GM23338 (cell line): ENCODE measurements around the gene GRK5. TPM values are rescaled to one million over a fixed set of nuclear protein-coding genes. Genes with fewer than 3 reads are reported as not detected.

Experiments
- ATAC-seq: fragments of 200-7000 bp; cut with Tn5 transposase; 3 replicates; pipeline ENCODE4 v1.9.1; 2020
- DNase-seq: peaks from one replicate; pipeline ENCODE4 v3.0.0-alpha.2; 2015; ENCODE audit warnings: low spot score
- H2AFZ ChIP-seq: fragments of 200-600 bp; sonication (generic); 2 replicates; pipeline ENCODE4 v1.8.0; 2016; ENCODE audit warnings: antibody characterized with exemption, mild to moderate bottlenecking, moderate library complexity
- H3F3A ChIP-seq: fragments of 200-600 bp; sonication (generic); replicated peaks from 2 replicates; pipeline ENCODE4 v1.8.0; 2017; ENCODE audit warnings: antibody characterized with exemption, mixed run types, low read depth
- H3K27ac ChIP-seq: fragments of 200-600 bp; sonication (generic); 2 replicates; pipeline ENCODE4 v1.6.1; 2016; ENCODE audit warnings: low read depth
- H3K27me3 ChIP-seq: fragments of 200-600 bp; sonication (generic); 2 replicates; pipeline ENCODE4 v1.8.0; 2016; ENCODE audit warnings: mild to moderate bottlenecking, mixed run types, moderate library complexity; ENCODE audit not compliant: insufficient read depth
- H3K36me3 ChIP-seq: fragments of 200-600 bp; sonication (generic); 2 replicates; pipeline ENCODE4 v1.8.0; 2016; ENCODE audit warnings: mild to moderate bottlenecking; ENCODE audit not compliant: insufficient read depth
- H3K4me1 ChIP-seq: fragments of 200-600 bp; sonication (generic); 2 replicates; pipeline ENCODE4 v1.8.0; 2016; ENCODE audit warnings: mild to moderate bottlenecking, moderate library complexity; ENCODE audit not compliant: insufficient read depth
- H3K4me2 ChIP-seq: fragments of 200-600 bp; sonication (generic); 2 replicates; pipeline ENCODE4 v1.7.1; 2017; ENCODE audit warnings: mixed run types
- H3K4me3 ChIP-seq: fragments of 200-600 bp; sonication (generic); 2 replicates; pipeline ENCODE4 v1.6.1; 2016; ENCODE audit warnings: mixed run types
- H3K79me2 ChIP-seq: fragments of 200-600 bp; sonication (generic); replicated peaks from 2 replicates; pipeline ENCODE4 v1.8.0; 2017; ENCODE audit warnings: mild to moderate bottlenecking; ENCODE audit not compliant: insufficient read depth
- H3K9me2 ChIP-seq: fragments of 200-600 bp; sonication (generic); 2 replicates; pipeline ENCODE4 v1.8.0; 2017; ENCODE audit not compliant: insufficient read depth
- H4K20me1 ChIP-seq: fragments of 200-600 bp; sonication (generic); replicated peaks from 2 replicates; pipeline ENCODE4 v1.8.0; 2017; ENCODE audit warnings: mild to moderate bottlenecking; ENCODE audit not compliant: insufficient read depth
- H3K27ac Mint-ChIP-seq: 2 replicates; pipeline ENCODE4 v1.8.0; 2020; ENCODE audit warnings: inconsistent platforms, mild to moderate bottlenecking, moderate library complexity, mixed read lengths
- H3K27me3 Mint-ChIP-seq: 3 replicates; pipeline ENCODE4 v1.8.0; 2022; ENCODE audit warnings: low read depth, mild to moderate bottlenecking, moderate library complexity, mixed read lengths, inconsistent platforms; ENCODE audit not compliant: insufficient read depth, poor library complexity
- H3K36me3 Mint-ChIP-seq: 3 replicates; pipeline ENCODE4 v1.8.0; 2021; ENCODE audit warnings: low read depth, mild to moderate bottlenecking, inconsistent platforms, moderate library complexity, mixed read lengths
- H3K4me1 Mint-ChIP-seq: 3 replicates; pipeline ENCODE4 v1.8.0; 2020; ENCODE audit warnings: mild to moderate bottlenecking, inconsistent platforms, mixed read lengths
- H3K4me3 Mint-ChIP-seq: 3 replicates; pipeline ENCODE4 v1.8.0; 2021; ENCODE audit warnings: moderate library complexity, mild to moderate bottlenecking, inconsistent platforms, mixed read lengths
- H3K9me3 Mint-ChIP-seq: 3 replicates; pipeline ENCODE4 v1.8.0; 2020; ENCODE audit warnings: moderate library complexity, mild to moderate bottlenecking, inconsistent platforms, mixed read lengths
- POLR2AphosphoS5 ChIP-seq: IDR thresholded peaks from 2 replicates; pipeline ENCODE4 v1.6.1; 2016; ENCODE audit warnings: antibody characterized with exemption, low read depth
- STAT1 ChIP-seq: IDR thresholded peaks from one replicate; pipeline ENCODE4 v1.6.1; 2016; ENCODE audit warnings: antibody characterized with exemption; ENCODE audit not compliant: unreplicated experiment
- ZNF114 ChIP-seq: fragments of 250-450 bp; sonication (Bioruptor Pico); IDR thresholded peaks from 2 replicates; pipeline ENCODE4 v1.5.0; 2020; ENCODE audit warnings: mild to moderate bottlenecking, moderate library complexity
- polyA plus RNA-seq: library from polyadenylated mRNA; unstranded; fragments of >200 nt; fragmentation: Nextera tagmentation; extraction: Ambion mirVana; gene quantifications from 2 replicates; pipeline ENCODE4 v1.2.1, GENCODE V29; 2016
- total RNA-seq: library from RNA; depleted of rRNA; stranded (reverse); fragments of >200 nt; shearing (Covaris generic); gene quantifications from 2 replicates; pipeline ENCODE4 v1.2.3, GENCODE V29; 2014
- TF ChIP-seq, protein P1 (sequence below): IDR thresholded peaks from one replicate; pipeline ENCODE4 v1.6.1; 2018; ENCODE audit warnings: antibody characterized with exemption; ENCODE audit not compliant: unreplicated experiment

GRK5 gene
- total and polyA plus RNA-seq, 2 experiments from 2014 or later = 0.53 to 2.0 TPM

DNA sequence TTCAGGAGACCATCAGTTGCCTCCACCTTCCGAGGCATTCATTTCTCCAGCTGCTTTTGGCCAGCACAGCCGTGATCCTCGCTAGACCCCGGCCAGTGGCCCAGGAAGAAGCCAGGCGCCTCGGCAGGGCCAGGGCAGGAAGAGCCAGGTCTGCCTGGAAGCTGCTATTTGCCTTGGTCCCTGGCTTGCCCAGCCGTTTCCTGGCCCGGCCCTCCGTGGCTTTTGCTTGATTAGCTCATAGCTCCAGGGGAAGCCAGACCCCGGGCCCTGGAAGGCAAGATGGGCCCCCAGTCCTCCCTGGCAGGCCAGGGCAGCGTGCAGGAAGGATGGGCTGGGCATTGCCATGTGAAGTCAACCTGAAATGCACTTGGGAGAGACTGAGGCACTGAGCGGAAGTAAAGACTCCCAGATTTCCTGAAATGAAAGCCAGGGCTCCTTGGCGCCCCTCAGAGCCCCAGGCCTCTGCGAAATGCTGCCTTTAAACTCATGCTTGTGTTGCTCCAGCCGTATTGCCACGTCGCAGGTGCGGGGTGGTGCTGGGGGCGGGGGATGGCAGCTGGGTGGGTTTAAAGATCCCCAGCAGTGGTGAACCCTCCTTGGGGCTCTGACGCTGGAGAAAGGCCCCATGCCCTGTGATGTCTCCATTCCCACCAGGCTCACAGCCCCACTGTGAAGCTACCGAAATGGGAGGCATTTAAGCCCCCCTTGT is 160.6 kb downstream of the GRK5 start:
- Histone ChIP-seq H2AFZ (no peak overlapping the region), H3K27ac (no peak overlapping the region), H3K36me3 (no peaks in the 10 kb centered on the region), H4K20me1 (no peaks in the 10 kb centered on the region), H3K4me3 (no peak overlapping the region), H3K4me1 (no peaks in the 10 kb centered on the region), H3F3A (no peaks in the 10 kb centered on the region), H3K4me2 (no peak overlapping the region), H3K9me2 (no peaks in the 10 kb centered on the region), H3K79me2 (no peaks in the 10 kb centered on the region), H3K27me3 (no peaks in the 10 kb centered on the region)
- Mint-ChIP-seq H3K36me3 (no peaks in the 10 kb centered on the region), H3K27ac (no peak overlapping the region), H3K4me3 (no peak overlapping the region), H3K4me1 (no peaks in the 10 kb centered on the region; the same call in 2 of the 3 replicates), H3K27me3 (peaks cover 2% of the 10 kb centered on the region), H3K9me3 (no peaks in the 10 kb centered on the region)
- ATAC-seq (no peak), DNase-seq (no peak)
- no peak for TF ChIP-seq STAT1

DNA sequence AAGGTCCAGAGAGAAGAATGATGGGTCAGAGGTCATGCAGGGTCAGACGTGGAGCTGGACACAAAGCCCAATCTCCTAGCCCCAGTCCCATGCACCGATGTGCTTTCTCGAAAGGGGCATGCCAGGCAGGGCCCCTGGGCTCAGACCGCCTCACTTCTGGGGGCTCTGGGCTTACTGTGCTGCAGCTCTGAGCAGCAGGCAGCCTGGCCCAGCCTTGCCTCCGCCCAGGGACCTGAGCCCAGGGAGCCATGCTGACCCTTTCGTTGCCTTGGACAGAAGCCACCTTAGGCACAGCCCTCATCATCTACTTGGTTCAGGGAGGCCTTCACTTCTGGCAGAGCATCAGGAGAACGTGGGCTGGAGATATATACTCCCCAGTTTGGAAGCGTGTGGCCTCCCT is 161.2 kb downstream of the GRK5 start:
- ATAC-seq (no peak), DNase-seq (no peak)
- no peak overlapping the region for H3K4me3 ChIP-seq
- no peaks in the 10 kb centered on the region for H3K27me3 ChIP-seq
- H3F3A ChIP-seq = no peaks in the 10 kb centered on the region
- no peaks in the 10 kb centered on the region for H3K79me2 ChIP-seq
- no peak overlapping the region for H3K27ac Mint-ChIP-seq
- no peaks in the 10 kb centered on the region for H3K36me3 Mint-ChIP-seq
- H3K9me2 ChIP-seq = no peaks in the 10 kb centered on the region
- H3K27me3 Mint-ChIP-seq = peaks cover 2% of the 10 kb centered on the region
- H3K9me3 Mint-ChIP-seq = no peaks in the 10 kb centered on the region
- no peak overlapping the region for H2AFZ ChIP-seq
- H3K36me3 ChIP-seq = no peaks in the 10 kb centered on the region
- H3K4me1 Mint-ChIP-seq = no peaks in the 10 kb centered on the region; the same call in 2 of the 3 replicates
- no peaks in the 10 kb centered on the region for H3K4me1 ChIP-seq
- no peak overlapping the region for H3K4me3 Mint-ChIP-seq
- TF ChIP-seq ZNF114 (CRISPR knock-in tag) = no peak
- TF ChIP-seq POLR2AphosphoS5 = no peak
- no peak for TF ChIP-seq STAT1
- H4K20me1 ChIP-seq = no peaks in the 10 kb centered on the region
- no peak overlapping the region for H3K27ac ChIP-seq
- no peak overlapping the region for H3K4me2 ChIP-seq

DNA sequence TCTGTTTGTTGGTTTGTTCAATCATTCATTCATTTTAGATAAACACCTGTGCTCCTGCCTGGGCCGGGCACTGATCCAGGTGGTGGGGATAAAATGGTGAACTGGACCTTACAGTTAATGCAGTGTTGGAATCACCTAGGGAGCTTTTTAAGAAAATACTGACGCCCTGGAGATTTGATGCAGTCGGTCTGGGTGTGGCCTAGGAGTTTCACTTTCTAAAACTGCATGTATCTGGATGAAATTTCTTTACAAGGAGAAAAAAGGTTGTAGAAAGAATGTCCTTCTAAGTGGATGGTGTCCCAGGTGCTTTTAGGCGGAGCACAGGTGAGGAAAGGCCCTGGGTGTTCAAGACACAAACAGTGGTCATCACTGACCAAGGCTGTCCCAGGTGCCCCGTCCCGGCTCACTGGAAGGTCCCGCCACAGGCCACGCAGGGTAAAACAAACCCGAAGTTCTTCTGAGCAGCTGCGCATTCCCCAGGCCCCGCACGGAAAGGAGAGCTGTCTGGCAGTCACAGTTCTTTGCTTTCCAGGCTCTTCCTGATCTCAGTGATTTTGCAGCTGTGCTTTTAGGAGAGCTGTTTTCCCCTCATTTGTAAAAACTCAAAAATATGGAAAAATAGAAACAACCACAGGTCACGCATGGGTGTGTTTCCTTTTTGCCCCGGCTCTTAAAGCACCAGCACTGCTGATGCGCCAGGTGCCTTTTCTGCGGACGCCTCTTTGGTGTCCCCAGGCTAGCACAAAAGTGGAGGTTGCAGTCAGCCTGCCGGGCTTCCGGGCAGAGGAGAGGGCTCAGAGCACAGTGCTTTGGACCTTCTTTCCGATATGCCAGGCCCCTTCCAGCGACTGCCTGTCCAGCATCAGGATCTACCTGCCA is 161.9 kb downstream of the GRK5 start:
- DNase-seq = no peak
- no peak overlapping the region for H2AFZ ChIP-seq
- no peaks in the 10 kb centered on the region for H3K4me1 ChIP-seq
- no peak overlapping the region; the same call in 1 of the 2 replicates for H3K27ac Mint-ChIP-seq
- no peak overlapping the region for H3K4me3 Mint-ChIP-seq
- H3K27me3 ChIP-seq = no peaks in the 10 kb centered on the region
- peaks cover 2% of the 10 kb centered on the region for H3K27me3 Mint-ChIP-seq
- peak; percentile 25; the same call in 1 of the 3 replicates for ATAC-seq
- no peaks in the 10 kb centered on the region; the same call in 2 of the 3 replicates for H3K4me1 Mint-ChIP-seq
- no peaks in the 10 kb centered on the region for H3K9me3 Mint-ChIP-seq
- no peaks in the 10 kb centered on the region for H3F3A ChIP-seq
- no peaks in the 10 kb centered on the region for H3K36me3 ChIP-seq
- H3K4me2 ChIP-seq = no peak overlapping the region
- H3K4me3 ChIP-seq = no peak overlapping the region
- no peaks in the 10 kb centered on the region for H3K9me2 ChIP-seq
- no peaks in the 10 kb centered on the region for H3K36me3 Mint-ChIP-seq
- no peak overlapping the region for H3K27ac ChIP-seq
- no peaks in the 10 kb centered on the region for H3K79me2 ChIP-seq
- TF ChIP-seq, protein P1, sequence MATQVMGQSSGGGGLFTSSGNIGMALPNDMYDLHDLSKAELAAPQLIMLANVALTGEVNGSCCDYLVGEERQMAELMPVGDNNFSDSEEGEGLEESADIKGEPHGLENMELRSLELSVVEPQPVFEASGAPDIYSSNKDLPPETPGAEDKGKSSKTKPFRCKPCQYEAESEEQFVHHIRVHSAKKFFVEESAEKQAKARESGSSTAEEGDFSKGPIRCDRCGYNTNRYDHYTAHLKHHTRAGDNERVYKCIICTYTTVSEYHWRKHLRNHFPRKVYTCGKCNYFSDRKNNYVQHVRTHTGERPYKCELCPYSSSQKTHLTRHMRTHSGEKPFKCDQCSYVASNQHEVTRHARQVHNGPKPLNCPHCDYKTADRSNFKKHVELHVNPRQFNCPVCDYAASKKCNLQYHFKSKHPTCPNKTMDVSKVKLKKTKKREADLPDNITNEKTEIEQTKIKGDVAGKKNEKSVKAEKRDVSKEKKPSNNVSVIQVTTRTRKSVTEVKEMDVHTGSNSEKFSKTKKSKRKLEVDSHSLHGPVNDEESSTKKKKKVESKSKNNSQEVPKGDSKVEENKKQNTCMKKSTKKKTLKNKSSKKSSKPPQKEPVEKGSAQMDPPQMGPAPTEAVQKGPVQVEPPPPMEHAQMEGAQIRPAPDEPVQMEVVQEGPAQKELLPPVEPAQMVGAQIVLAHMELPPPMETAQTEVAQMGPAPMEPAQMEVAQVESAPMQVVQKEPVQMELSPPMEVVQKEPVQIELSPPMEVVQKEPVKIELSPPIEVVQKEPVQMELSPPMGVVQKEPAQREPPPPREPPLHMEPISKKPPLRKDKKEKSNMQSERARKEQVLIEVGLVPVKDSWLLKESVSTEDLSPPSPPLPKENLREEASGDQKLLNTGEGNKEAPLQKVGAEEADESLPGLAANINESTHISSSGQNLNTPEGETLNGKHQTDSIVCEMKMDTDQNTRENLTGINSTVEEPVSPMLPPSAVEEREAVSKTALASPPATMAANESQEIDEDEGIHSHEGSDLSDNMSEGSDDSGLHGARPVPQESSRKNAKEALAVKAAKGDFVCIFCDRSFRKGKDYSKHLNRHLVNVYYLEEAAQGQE = no peak
- H4K20me1 ChIP-seq = no peaks in the 10 kb centered on the region
